Measurements from ENCODE around the gene GTPBP6. TPM values are rescaled to one million over a fixed set of nuclear protein-coding genes. Genes with fewer than 3 reads are reported as not detected.

GTPBP6 gene, protein sequence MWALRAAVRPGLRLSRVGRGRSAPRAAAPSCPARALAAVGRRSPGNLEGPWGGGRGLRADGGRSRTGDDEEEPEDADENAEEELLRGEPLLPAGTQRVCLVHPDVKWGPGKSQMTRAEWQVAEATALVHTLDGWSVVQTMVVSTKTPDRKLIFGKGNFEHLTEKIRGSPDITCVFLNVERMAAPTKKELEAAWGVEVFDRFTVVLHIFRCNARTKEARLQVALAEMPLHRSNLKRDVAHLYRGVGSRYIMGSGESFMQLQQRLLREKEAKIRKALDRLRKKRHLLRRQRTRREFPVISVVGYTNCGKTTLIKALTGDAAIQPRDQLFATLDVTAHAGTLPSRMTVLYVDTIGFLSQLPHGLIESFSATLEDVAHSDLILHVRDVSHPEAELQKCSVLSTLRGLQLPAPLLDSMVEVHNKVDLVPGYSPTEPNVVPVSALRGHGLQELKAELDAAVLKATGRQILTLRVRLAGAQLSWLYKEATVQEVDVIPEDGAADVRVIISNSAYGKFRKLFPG
- total RNA-seq (10 to 100 TPM; 67.7 to 69.0 TPM), total RNA-seq (52.5 to 63.3 reads per million in 2 donors)

DNA sequence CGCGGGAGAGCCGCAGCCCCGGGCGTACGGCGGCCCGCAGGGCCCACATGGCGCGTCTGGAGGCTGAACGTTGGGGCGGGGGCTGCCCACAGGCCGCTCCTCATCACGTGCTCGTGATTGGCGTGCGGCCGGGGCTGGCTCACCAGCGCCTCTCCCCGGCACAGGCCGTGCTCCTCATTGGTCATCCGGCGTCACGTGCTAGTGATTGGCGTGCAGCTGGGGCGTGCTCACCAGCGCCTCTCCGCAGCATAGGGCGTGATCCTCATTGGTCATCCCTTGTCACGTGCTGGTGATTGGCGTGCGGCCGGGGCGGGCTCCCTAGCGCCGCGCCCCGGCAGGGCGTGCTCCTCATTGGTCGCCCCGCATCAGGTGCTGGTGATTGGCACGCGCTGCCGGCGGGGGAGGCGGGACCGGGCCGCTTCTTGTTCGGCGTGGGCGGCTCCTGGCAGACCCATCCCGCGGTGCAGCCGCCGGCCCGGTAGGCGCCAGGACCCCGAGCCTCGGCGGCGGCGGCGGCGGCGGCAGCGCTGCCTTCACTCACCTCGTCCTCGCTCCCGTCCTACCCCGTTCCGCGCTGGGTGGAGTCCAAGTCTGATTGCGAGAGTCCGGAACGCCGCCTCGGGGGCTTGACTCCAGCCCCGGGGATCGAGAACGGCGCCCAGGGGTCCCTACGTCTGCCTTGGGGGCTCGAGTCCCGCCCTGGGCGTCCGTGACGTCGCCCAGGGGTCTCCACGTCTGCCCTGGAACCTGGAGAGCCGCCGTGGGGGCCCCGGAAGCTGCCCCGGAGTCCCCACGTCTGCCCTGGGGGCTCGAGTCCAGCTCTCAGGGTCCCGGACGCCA is at the start of gene GTPBP6:
GTPBP6 (minus strand) TSS at position 58 of the 840 bp plus-strand sequence; CDS start at position 49, 9 bp downstream.
- Mint-ChIP-seq H3K4me3 (peak within 1 kb of the TSS; percentile 86), H3K27me3 (no peaks in the 10 kb centered on the region), H3K27ac (peak within 1 kb of the TSS; percentile 94), H3K36me3 (ENCODE audit: low read depth) (no peaks in the 10 kb centered on the region), H3K4me1 (peaks cover 24% of the 10 kb centered on the region)
- ATAC-seq, result peak; percentile 72
- DNase-seq, result peak; percentile 95 to 98 (median 98)
- no peaks in the 10 kb centered on the region for H3K9me3 ChIP-seq (ENCODE audit: control insufficient read depth, low read length, poor library complexity, severe bottlenecking)

DNA sequence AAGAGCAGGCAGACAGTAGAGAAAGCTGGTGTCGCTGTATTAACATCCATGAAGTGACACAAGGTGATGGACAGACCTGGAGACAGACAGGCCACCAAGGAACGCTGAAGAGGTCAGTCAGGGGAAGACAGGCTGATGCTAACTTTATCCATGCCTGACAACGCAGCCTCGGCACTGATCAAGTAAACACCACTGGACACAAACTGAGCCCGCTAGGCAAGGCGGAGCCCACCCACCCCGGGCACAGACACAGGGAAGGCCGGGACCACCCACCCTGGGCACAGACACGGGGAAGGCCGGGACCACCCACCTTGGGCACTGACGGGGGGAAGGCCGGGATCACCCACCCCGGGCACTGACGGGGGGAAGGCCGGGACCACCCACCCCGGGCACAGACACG is 49.3 kb upstream of the GTPBP6 start:
- Mint-ChIP-seq H3K4me3 (no peak overlapping the region), H3K4me1 (peaks cover 10% of the 10 kb centered on the region), H3K36me3 (ENCODE audit: low read depth) (peaks cover 7% of the 10 kb centered on the region), H3K27me3 (peaks cover 22% of the 10 kb centered on the region), H3K27ac (no peak overlapping the region)
- ATAC-seq (no peak), DNase-seq (no peak)
- no peaks in the 10 kb centered on the region for H3K9me3 ChIP-seq (ENCODE audit: control insufficient read depth, low read length, poor library complexity, severe bottlenecking)

DNA sequence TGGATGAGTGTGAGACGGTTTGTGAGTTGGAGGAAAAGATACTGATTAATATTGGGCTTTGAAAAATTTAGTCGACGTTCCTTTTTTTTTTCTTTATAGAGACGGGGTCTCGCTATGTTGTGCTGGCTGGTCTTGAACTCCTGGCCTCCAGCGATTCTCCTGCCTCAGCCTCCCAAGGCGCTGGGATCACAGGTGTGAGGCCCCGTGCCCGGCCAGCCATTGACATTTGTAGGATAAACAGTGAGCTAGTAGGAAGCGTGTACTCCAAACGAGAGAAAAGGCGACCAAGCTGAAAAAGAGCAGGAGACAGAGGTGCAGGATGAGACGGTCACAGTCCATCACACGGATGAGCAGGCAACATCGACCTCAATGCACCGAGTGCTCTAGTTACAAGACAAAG is 48.8 kb upstream of the GTPBP6 start:
- peaks cover 9% of the 10 kb centered on the region for H3K4me1 Mint-ChIP-seq
- no peak for ATAC-seq
- DNase-seq, result no peak

GRCh38 chrX:363621-364375 is 45.2 kb upstream of the GTPBP6 start:
- H3K27ac Mint-ChIP-seq, result no peak overlapping the region
- H3K4me1 Mint-ChIP-seq, result peaks cover 5% of the 10 kb centered on the region
- no peak overlapping the region for H3K4me3 Mint-ChIP-seq
- peaks cover 10% of the 10 kb centered on the region for H3K36me3 Mint-ChIP-seq (ENCODE audit: low read depth)
- peaks cover 5% of the 10 kb centered on the region for H3K9me3 ChIP-seq (ENCODE audit: control insufficient read depth, low read length, poor library complexity, severe bottlenecking)
- ATAC-seq (no peak), DNase-seq (no peak)
- H3K27me3 Mint-ChIP-seq, result no peaks in the 10 kb centered on the region

More for the DNA sequence above, 48.8 kb upstream of the GTPBP6 start:
- no peak overlapping the region for H3K27ac Mint-ChIP-seq
- H3K27me3 Mint-ChIP-seq, result peaks cover 20% of the 10 kb centered on the region
- no peaks in the 10 kb centered on the region for H3K9me3 ChIP-seq (ENCODE audit: control insufficient read depth, low read length, poor library complexity, severe bottlenecking)
- H3K36me3 Mint-ChIP-seq (ENCODE audit: low read depth), result peaks cover 7% of the 10 kb centered on the region
- no peak overlapping the region for H3K4me3 Mint-ChIP-seq

DNA sequence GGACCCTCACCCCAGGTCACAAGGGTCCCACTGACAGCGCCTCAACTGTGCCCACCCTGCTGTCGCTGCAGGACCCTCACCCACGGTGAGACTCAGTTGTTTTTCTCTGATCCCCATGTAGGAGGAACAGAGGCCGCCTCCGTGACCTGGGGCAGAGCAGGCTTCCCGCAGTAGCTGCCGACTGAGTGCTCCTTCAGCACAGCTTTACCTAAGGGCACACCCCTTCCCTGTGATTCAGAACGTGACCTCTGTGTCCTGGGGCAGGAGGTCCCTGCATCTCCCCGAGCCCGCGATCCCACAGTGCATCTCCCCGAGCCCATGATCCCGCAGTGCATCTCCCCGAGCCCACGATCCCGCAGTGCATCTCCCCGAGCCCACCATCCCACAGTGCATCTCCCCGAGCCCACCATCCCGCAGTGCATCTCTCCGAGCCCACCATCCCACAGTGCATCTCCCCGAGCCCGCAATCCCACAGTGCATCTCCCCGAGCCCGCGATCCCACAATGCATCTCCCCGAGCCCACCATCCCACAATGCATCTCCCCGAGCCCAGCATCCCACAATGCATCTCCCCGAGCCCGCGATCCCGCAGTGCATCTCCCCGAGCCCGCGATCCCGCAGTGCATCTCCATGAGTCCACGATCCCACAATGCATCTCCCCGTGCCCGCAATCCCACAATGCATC is 44.5 kb upstream of the GTPBP6 start:
- no peak for ATAC-seq
- H3K36me3 Mint-ChIP-seq (ENCODE audit: low read depth), result peaks cover 10% of the 10 kb centered on the region
- peaks cover 5% of the 10 kb centered on the region for H3K9me3 ChIP-seq (ENCODE audit: control insufficient read depth, low read length, poor library complexity, severe bottlenecking)
- H3K27ac Mint-ChIP-seq, result no peak overlapping the region
- H3K4me1 Mint-ChIP-seq, result peaks cover 5% of the 10 kb centered on the region
- no peak overlapping the region for H3K4me3 Mint-ChIP-seq
- DNase-seq, result no peak
- H3K27me3 Mint-ChIP-seq, result no peaks in the 10 kb centered on the region

DNA sequence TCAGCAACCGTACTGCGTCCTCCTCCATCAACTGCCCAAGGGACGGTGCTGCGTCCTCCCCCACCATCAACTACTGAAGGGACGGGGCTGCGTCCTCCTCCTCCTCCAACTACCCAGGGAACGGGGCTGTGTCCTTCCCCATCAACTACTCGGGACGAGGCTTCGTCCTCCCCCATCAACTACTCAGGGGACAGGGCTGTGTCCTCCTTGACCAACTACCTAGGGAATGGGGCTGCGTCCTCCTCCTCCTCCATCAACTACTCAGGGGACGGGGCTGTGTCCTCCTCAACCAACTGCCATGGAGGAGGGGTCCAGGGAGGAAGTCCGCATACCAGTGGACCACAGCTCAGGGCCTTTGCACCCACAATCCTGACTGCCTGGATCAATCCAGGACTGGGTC is 43.8 kb upstream of the GTPBP6 start:
- Mint-ChIP-seq H3K27me3 (no peaks in the 10 kb centered on the region), H3K27ac (no peak overlapping the region), H3K36me3 (ENCODE audit: low read depth) (peaks cover 10% of the 10 kb centered on the region), H3K4me3 (no peak overlapping the region), H3K4me1 (peaks cover 5% of the 10 kb centered on the region)
- no peak for DNase-seq
- H3K9me3 ChIP-seq (ENCODE audit: control insufficient read depth, low read length, poor library complexity, severe bottlenecking), result peaks cover 5% of the 10 kb centered on the region
- no peak for ATAC-seq

GRCh38 chrX:361231-362145 is 42.9 kb upstream of the GTPBP6 start:
- ATAC-seq (no peak), DNase-seq (no peak)
- no peak overlapping the region for H3K27ac Mint-ChIP-seq
- H3K9me3 ChIP-seq (ENCODE audit: control insufficient read depth, low read length, poor library complexity, severe bottlenecking), result peaks cover 5% of the 10 kb centered on the region
- H3K4me1 Mint-ChIP-seq, result peaks cover 12% of the 10 kb centered on the region
- no peak overlapping the region for H3K4me3 Mint-ChIP-seq
- H3K27me3 Mint-ChIP-seq, result no peaks in the 10 kb centered on the region
- H3K36me3 Mint-ChIP-seq (ENCODE audit: low read depth), result peaks cover 10% of the 10 kb centered on the region

DNA sequence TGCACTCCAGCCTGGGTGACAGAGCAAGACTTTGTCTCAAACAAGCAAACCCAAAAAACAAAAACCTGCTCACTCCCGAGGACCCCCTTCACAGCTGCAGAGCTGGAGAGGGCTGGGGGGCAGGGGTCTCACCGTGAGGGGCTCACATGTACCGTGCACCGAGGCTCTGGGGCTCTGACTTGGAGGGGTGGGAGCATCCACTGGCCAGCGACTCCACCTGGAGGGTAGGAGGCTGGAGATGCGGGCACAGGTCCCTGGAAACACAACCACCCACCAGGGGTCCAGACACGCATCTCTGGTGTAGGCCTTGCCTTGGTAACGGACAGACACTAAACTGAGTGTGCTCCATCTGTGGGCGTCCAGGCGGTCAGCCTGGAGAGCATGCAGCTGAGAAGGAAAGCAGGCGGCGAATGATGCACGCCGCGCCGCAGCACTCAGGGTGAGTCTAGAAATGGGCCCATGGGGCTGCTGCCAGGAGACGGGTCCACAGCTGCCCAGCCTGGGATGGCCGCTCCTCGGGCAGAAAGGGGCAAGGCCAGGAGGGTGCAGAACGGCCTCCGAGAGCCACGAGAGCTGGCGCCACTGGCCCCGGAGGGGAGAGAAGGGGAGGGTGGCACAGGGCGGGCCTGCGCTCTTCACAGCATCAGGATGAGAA is 42.0 kb upstream of the GTPBP6 start:
- DNase-seq (no peak), ATAC-seq (no peak)
- Mint-ChIP-seq H3K27me3 (no peaks in the 10 kb centered on the region), H3K4me1 (peaks cover 14% of the 10 kb centered on the region), H3K4me3 (no peak overlapping the region), H3K27ac (no peak overlapping the region), H3K36me3 (ENCODE audit: low read depth) (peaks cover 10% of the 10 kb centered on the region)
- peaks cover 5% of the 10 kb centered on the region for H3K9me3 ChIP-seq (ENCODE audit: control insufficient read depth, low read length, poor library complexity, severe bottlenecking)

GRCh38 chrX:358651-359143 is 40.1 kb upstream of the GTPBP6 start:
- peaks cover 5% of the 10 kb centered on the region for H3K9me3 ChIP-seq (ENCODE audit: control insufficient read depth, low read length, poor library complexity, severe bottlenecking)
- no peaks in the 10 kb centered on the region for H3K27me3 Mint-ChIP-seq
- H3K36me3 Mint-ChIP-seq (ENCODE audit: low read depth), result peaks cover 10% of the 10 kb centered on the region
- no peak for ATAC-seq
- H3K27ac Mint-ChIP-seq, result peak overlapping the region; percentile 85
- H3K4me3 Mint-ChIP-seq, result no peak overlapping the region
- no peak for DNase-seq
- H3K4me1 Mint-ChIP-seq, result peaks cover 14% of the 10 kb centered on the region

GRCh38 chrX:357693-358471 is 39.3 kb upstream of the GTPBP6 start:
- H3K4me1 Mint-ChIP-seq, result peaks cover 14% of the 10 kb centered on the region
- DNase-seq (no peak), ATAC-seq (peak; percentile 91)
- peaks cover 5% of the 10 kb centered on the region for H3K9me3 ChIP-seq (ENCODE audit: control insufficient read depth, low read length, poor library complexity, severe bottlenecking)
- peak overlapping the region; percentile 85 for H3K27ac Mint-ChIP-seq
- no peak overlapping the region for H3K4me3 Mint-ChIP-seq
- H3K27me3 Mint-ChIP-seq, result no peaks in the 10 kb centered on the region
- H3K36me3 Mint-ChIP-seq (ENCODE audit: low read depth), result peaks cover 5% of the 10 kb centered on the region

All from T-helper 17 cell (primary cell).